ENCODE measurements around the gene TAP2.

GRCh38 chr6:32867022-32867477 is 28.5 kb upstream of the TAP2 start:
- no peak for TF ChIP-seq GATA2 (IDR thresholded peaks at IDR 0.05; ENCODE audit: low read depth, low read length)
- no peak for TF ChIP-seq GATA3 (IDR thresholded peaks at IDR 0.05; ENCODE audit: low read depth, low read length)

Data from SH-SY5Y (cell line).